Peyer's patch (tissue), 4 donors: ENCODE results near the gene SEMA3C. TPM values are rescaled to one million over a fixed set of nuclear protein-coding genes. Genes with fewer than 3 reads are reported as not detected.

Experiments used
- DNase-seq, 3 donors: peaks; one replicate each; pipeline ENCODE4 v3.0.0-alpha.2; 2017 to 2019
- H3K27ac ChIP-seq, 4 donors: fragments of 200-600 bp; sonication (generic); one replicate each; pipeline ENCODE4 v1.5.1; 2016 to 2019
- H3K27me3 ChIP-seq, 2 donors: fragments of 200-600 bp; sonication (generic); one replicate each; pipeline ENCODE4 v1.5.1; 2019
- H3K36me3 ChIP-seq, 3 donors: fragments of 200-600 bp; sonication (generic); one replicate each; pipeline ENCODE4 v1.5.1; 2016 to 2019
- H3K4me1 ChIP-seq, 4 donors: fragments of 200-600 bp; sonication (generic); one replicate each; pipeline ENCODE4 v1.5.1; 2016 to 2019
- H3K4me3 ChIP-seq, 4 donors: fragments of 200-600 bp; sonication (generic); 1 replicate in 3 of 4; 2 replicates in 1 of 4; pipeline ENCODE4 v1.5.1; 2016 to 2019; ENCODE audit warnings: mild to moderate bottlenecking in 1 of 4
- H3K9me3 ChIP-seq, 4 donors: fragments of 200-600 bp; sonication (generic); one replicate each; pipeline ENCODE4 v1.5.1; 2016 to 2019; ENCODE audit warnings: mild to moderate bottlenecking in 1 of 4
- POLR2A ChIP-seq, 2 donors: fragments of 450-650 bp; IDR thresholded peaks; one replicate each; pipeline ENCODE4 v1.5.1; 2017; ENCODE audit warnings: antibody characterized with exemption in 2 of 2, mild to moderate bottlenecking in 2 of 2, moderate library complexity in 2 of 2
- total RNA-seq, 4 donors: library from RNA; depleted of rRNA; stranded (reverse); fragments of >200 nt; gene quantifications; one replicate each; pipeline ENCODE4 v1.1.0, GENCODE V29; 2016
- TF ChIP-seq, protein P1 (sequence below), 6 experiments: fragments of 450-650 bp in 4 of 6; fragments of 200-600 bp in 2 of 6; sonication (generic) in 1 of 6; IDR thresholded peaks; one replicate each; pipeline ENCODE4 v1.5.1; 2017 to 2019; ENCODE audit warnings: antibody characterized with exemption in 6 of 6, mild to moderate bottlenecking in 3 of 6, moderate library complexity in 1 of 6

Gene SEMA3C
- total RNA-seq, 4 donors from 2014 or later: 35.7 to 120 (median 56.4) TPM

GRCh38 chr7:80781146-80781545 lies 137.7 kb downstream of the SEMA3C start:
- H3K27ac ChIP-seq: peak overlapping the region in 1 of 4 donors; percentile 25
- H3K27me3 ChIP-seq: no peaks in the 10 kb centered on the region

DNA sequence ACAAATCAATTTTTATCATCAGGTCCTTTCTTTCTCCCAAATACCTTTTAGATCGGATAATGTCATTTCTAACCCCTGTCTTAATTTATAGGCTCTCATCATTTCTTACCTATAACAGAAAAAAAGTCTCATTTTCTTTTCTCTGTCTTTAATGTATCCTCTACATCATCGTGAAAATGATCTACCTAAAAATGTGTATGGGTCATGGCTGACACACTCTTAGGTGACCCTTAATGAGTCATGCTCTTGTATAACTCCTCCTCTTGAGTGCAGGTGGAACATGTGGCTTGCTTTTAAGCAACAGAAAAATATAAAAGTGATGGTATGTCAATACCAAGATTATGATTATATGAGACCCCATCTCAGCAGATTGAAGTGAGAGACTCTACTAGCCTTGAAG lies 139.4 kb downstream of the SEMA3C start:
- Histone ChIP-seq H3K9me3 (no peaks in the 10 kb centered on the region), H3K4me3 (no peak overlapping the region), H3K36me3 (no peaks in the 10 kb centered on the region), H3K27me3 (no peaks in the 10 kb centered on the region), H3K27ac (no peak overlapping the region), H3K4me1 (no peaks in the 10 kb centered on the region)
- TF ChIP-seq, protein P1, sequence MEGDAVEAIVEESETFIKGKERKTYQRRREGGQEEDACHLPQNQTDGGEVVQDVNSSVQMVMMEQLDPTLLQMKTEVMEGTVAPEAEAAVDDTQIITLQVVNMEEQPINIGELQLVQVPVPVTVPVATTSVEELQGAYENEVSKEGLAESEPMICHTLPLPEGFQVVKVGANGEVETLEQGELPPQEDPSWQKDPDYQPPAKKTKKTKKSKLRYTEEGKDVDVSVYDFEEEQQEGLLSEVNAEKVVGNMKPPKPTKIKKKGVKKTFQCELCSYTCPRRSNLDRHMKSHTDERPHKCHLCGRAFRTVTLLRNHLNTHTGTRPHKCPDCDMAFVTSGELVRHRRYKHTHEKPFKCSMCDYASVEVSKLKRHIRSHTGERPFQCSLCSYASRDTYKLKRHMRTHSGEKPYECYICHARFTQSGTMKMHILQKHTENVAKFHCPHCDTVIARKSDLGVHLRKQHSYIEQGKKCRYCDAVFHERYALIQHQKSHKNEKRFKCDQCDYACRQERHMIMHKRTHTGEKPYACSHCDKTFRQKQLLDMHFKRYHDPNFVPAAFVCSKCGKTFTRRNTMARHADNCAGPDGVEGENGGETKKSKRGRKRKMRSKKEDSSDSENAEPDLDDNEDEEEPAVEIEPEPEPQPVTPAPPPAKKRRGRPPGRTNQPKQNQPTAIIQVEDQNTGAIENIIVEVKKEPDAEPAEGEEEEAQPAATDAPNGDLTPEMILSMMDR (IDR thresholded peaks at IDR 0.05): no peak
- no peak for TF ChIP-seq POLR2A (IDR thresholded peaks at IDR 0.05)
- DNase-seq: no peak

More at GRCh38 chr7:80781146-80781545, 137.7 kb downstream of the SEMA3C start:
- TF ChIP-seq POLR2A (IDR thresholded peaks at IDR 0.05): no peak
- TF ChIP-seq, protein P1 (IDR thresholded peaks at IDR 0.05): no peak
- DNase-seq: no peak
- Histone ChIP-seq H3K36me3 (no peaks in the 10 kb centered on the region), H3K4me1 (no peaks in the 10 kb centered on the region), H3K4me3 (no peak overlapping the region), H3K9me3 (no peaks in the 10 kb centered on the region)

GRCh38 chr7:80775897-80776296 lies 143.0 kb downstream of the SEMA3C start:
- H3K27ac ChIP-seq: no peak overlapping the region

DNA sequence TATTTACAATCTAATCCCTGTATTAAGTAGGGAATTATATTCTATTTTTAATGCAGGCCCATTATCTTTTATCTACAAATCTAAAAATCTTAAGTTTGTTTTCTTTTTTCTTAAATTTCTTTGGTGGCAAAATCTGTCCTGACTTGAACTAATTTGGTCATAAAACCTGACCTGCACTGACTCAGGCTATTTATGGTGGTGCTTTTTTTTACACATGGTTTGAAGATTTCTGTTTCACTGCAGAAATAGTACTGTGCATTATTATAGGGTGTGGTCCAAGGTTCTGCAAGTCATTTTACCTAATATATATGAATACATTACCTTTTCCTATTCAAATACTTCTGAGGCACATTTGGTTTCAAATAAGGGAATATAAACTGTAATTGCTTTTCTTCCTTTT lies 143.4 kb downstream of the SEMA3C start:
- no peaks in the 10 kb centered on the region for H3K36me3 ChIP-seq
- H3K9me3 ChIP-seq: no peaks in the 10 kb centered on the region
- H3K4me1 ChIP-seq: no peaks in the 10 kb centered on the region
- H3K4me3 ChIP-seq: no peak overlapping the region
- H3K27me3 ChIP-seq: no peaks in the 10 kb centered on the region
- TF ChIP-seq, protein P1 (IDR thresholded peaks at IDR 0.05): no peak
- TF ChIP-seq POLR2A (IDR thresholded peaks at IDR 0.05): no peak
- H3K27ac ChIP-seq: no peak overlapping the region
- DNase-seq: no peak

More at GRCh38 chr7:80775897-80776296, 143.0 kb downstream of the SEMA3C start:
- no peaks in the 10 kb centered on the region for H3K27me3 ChIP-seq
- no peak for DNase-seq
- H3K4me1 ChIP-seq: no peaks in the 10 kb centered on the region
- no peaks in the 10 kb centered on the region for H3K9me3 ChIP-seq
- no peak for TF ChIP-seq POLR2A (IDR thresholded peaks at IDR 0.05)
- TF ChIP-seq, protein P1 (IDR thresholded peaks at IDR 0.05): no peak
- H3K4me3 ChIP-seq: no peak overlapping the region
- H3K36me3 ChIP-seq: no peaks in the 10 kb centered on the region

GRCh38 chr7:80774843-80775242 lies 144.0 kb downstream of the SEMA3C start:
- Histone ChIP-seq H3K4me3 (no peak overlapping the region), H3K27ac (no peak overlapping the region), H3K4me1 (no peaks in the 10 kb centered on the region), H3K9me3 (no peaks in the 10 kb centered on the region), H3K36me3 (no peaks in the 10 kb centered on the region), H3K27me3 (no peaks in the 10 kb centered on the region)
- TF ChIP-seq POLR2A (IDR thresholded peaks at IDR 0.05): no peak
- TF ChIP-seq, protein P1 (IDR thresholded peaks at IDR 0.05): no peak
- no peak for DNase-seq
